ENCODE measurements around the gene KRTAP7-1.
A peak's percentile ranks its signal among the peaks of the same experiment; 100 is the strongest.

KRTAP7-1 gene, protein sequence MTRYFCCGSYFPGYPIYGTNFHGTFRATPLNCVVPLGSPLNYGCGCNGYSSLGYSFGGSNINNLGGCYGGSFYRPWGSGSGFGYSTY

DNA sequence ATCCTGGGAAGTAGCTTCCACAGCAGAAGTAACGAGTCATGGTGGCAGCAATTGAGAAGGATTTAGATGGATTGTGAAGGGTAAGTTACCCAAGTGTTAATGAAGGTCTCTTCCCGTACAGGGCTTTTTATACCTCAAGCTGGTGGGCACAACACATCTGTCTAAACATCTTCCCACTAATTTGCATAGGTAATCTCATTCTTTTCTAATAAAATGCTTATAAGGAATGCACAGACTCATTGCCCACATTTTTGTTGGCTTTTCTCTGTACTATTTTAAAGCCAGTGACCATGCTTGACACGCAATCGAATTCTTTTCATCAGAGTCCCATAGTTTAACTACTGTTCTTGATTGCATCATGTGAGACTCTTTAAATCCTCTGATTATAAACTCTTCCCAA, at the start of gene KRTAP7-1:
Gene KRTAP7-1 (minus strand): TSS at position 101 of the 400 bp plus-strand sequence. CDS start 61 bp downstream, at position 40.
- DNase-seq (ENCODE audit: low read depth): no peak
- TF ChIP-seq, protein P1, sequence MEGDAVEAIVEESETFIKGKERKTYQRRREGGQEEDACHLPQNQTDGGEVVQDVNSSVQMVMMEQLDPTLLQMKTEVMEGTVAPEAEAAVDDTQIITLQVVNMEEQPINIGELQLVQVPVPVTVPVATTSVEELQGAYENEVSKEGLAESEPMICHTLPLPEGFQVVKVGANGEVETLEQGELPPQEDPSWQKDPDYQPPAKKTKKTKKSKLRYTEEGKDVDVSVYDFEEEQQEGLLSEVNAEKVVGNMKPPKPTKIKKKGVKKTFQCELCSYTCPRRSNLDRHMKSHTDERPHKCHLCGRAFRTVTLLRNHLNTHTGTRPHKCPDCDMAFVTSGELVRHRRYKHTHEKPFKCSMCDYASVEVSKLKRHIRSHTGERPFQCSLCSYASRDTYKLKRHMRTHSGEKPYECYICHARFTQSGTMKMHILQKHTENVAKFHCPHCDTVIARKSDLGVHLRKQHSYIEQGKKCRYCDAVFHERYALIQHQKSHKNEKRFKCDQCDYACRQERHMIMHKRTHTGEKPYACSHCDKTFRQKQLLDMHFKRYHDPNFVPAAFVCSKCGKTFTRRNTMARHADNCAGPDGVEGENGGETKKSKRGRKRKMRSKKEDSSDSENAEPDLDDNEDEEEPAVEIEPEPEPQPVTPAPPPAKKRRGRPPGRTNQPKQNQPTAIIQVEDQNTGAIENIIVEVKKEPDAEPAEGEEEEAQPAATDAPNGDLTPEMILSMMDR (IDR thresholded peaks at IDR 0.05; ENCODE audit: insufficient read depth, low read depth, low read length, missing control alignments): no peak

DNA sequence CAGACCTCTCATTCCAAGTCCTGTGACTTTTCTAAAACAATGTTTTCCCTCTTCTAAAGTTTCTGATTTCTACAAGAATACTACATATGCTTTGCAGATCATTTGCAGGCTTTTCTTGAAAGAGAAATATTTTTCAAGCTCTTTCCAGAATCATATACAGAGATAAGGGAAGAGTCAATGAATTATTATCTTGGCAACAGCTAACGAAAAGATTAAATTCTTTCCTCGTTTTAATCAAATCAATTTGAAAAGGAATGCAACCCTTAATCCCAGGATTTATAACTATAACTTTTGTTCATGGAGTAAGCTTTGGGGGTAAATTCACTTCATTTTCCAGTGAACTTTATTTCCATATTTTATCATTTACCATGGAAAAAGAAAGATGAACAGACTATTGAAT, 45.0 kb upstream of the KRTAP7-1 start:
- H3K4me3 ChIP-seq (ENCODE audit: low read length): no peak overlapping the region
- TF ChIP-seq, protein P1 (IDR thresholded peaks at IDR 0.05; ENCODE audit: insufficient read depth, low read depth, low read length, missing control alignments): no peak
- DNase-seq (ENCODE audit: low read depth): no peak

More for the DNA sequence above, at the start of gene KRTAP7-1:
- no peak within 1 kb of the TSS for H3K4me3 ChIP-seq (ENCODE audit: low read length)

DNA sequence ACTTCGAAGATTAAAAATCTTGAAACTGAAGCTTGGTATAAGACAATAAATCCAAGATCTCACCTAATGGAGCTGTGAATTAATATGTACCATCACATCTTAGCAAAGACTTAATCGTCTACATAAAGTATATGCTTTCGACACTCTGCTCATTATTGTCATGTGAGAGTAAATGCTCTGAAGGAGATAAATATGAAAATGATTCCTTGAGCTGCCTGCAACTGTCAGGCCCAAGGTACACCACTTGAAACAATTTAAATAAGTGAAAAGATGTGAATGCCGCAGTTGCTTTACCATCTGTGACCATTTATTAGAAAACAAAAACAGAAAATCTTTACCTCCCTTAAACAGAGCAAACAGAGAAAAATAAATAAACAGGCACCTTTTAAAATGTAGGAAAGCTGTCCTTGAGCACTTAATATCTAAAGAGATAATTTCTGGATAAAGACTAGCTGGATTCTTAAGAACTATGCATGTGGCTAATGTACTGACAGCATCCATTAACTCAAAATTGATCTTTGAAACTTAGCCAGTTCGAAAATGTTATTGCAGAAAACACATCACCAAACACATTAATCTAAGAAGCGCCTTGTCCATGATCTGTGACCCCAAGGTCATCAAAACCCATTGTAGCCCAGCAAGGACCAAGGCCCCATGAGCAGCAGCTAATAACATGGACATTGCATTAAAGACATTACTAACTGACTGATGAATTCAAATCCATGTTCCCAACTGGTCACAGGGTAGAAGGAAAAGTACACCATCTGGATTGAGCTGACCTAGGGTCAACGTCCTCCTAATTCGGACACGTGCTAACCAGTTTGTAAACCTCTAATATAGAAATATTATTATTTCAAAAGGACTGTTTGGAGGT, 18.3 kb upstream of the KRTAP7-1 start:
- no peak overlapping the region for H3K4me3 ChIP-seq (ENCODE audit: low read length)
- no peak for DNase-seq (ENCODE audit: low read depth)
- TF ChIP-seq, protein P1 (IDR thresholded peaks at IDR 0.05; ENCODE audit: insufficient read depth, low read depth, low read length, missing control alignments): no peak

DNA sequence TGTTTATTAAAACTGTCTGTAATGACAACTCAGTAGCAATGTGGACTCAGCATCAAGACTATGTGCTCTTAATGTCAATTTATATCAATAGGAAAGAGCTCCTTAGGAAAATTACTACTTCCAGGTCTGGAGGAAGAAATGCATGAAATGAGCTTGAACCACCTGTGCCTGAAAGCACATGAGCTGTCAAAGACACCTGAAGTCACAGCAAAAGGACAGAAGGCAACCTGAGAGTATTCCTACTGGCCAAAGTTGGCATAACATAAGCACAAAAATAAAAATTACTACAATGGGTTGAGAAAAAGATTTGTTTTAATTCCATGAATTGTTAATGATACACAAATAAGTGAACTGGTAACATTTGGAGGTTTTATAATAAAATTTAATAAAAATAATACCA, 13.4 kb upstream of the KRTAP7-1 start:
- no peak overlapping the region for H3K4me3 ChIP-seq (ENCODE audit: low read length)
- TF ChIP-seq, protein P1 (IDR thresholded peaks at IDR 0.05; ENCODE audit: insufficient read depth, low read depth, low read length, missing control alignments): no peak
- DNase-seq (ENCODE audit: low read depth): no peak

DNA sequence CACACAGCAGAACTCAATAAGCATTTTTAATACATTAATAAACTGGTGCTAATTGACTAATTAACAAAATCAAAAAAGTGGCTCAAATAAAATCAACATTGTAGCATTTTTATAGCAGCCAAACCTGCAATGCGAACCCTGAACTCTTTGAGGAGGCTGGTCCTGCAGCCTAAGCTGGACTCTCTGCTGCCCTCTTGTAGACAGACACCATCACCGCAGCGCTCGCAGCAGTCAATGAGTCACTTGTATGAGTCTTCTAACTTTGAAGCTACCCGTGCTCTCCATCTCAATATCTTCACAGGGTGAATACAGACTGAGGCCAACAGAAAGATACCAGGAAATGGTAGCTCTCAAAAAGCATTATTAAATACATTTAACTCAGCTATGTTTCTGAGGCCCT, 9.7 kb upstream of the KRTAP7-1 start:
- peak; percentile 52 for DNase-seq (ENCODE audit: low read depth)
- TF ChIP-seq, protein P1 (IDR thresholded peaks at IDR 0.05; ENCODE audit: insufficient read depth, low read depth, low read length, missing control alignments): peak; percentile 41
- no peak overlapping the region for H3K4me3 ChIP-seq (ENCODE audit: low read length)

DNA sequence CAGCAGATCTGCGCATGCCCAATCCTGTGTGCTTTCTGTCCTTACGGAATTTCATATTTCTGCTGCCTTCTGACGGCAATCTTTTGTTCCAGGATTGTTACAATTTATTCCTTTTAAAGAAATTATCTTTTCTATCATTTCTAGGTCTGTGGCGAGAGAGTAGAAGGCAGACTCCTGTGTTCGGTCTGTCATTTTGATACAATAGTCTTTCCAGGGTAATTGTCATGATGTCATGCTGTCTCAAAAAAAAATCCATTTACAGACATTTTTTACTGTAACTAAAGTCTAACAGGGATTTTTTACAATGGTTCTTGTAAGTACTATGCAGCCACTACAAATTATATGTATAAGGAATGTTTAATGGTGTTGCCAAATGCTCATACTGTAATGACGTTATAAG, 9.0 kb upstream of the KRTAP7-1 start:
- TF ChIP-seq, protein P1 (IDR thresholded peaks at IDR 0.05; ENCODE audit: insufficient read depth, low read depth, low read length, missing control alignments): no peak
- DNase-seq (ENCODE audit: low read depth): no peak
- H3K4me3 ChIP-seq (ENCODE audit: low read length): no peak overlapping the region

All from epithelial cell of esophagus (primary cell).